NCI-H1048 (cell line): Measurements from ENCODE around the gene DPP3.
"Not testable (repeated sequence)": the region's sequence is repeated elsewhere in the genome, so short reads cannot be mapped to it uniquely, and the experiment has no call there.

Experiments used
- DNase-seq: peaks from one replicate; lab custom pipeline; 2025; lab: John Stamatoyannopoulos, UW

Gene DPP3

GRCh38 chr11:66532784-66533183 is 52.5 kb downstream of the DPP3 start:
- DNase-seq = no peak

- DNase-seq = no peak
Observed at GRCh38 chr11:66539170-66539869, 59.1 kb downstream of the DPP3 start.

- DNase-seq = no peak
Observed at GRCh38 chr11:66539870-66540213, 59.6 kb downstream of the DPP3 start.

GRCh38 chr11:66540598-66540997 is 60.4 kb downstream of the DPP3 start:
- not testable (repeated sequence) for DNase-seq

- no peak for DNase-seq
Observed at GRCh38 chr11:66541892-66542291, 61.7 kb downstream of the DPP3 start.

- DNase-seq = no peak
Observed at GRCh38 chr11:66542362-66542761, 62.1 kb downstream of the DPP3 start.

GRCh38 chr11:66543263-66544107 is 63.3 kb downstream of the DPP3 start:
- DNase-seq = no peak

GRCh38 chr11:66544952-66545351 is 64.7 kb downstream of the DPP3 start:
- not testable (repeated sequence) for DNase-seq

GRCh38 chr11:66545701-66546367 is 65.6 kb downstream of the DPP3 start, which contains the start of gene ZDHHC24:
ZDHHC24 (minus strand) TSS chr11:66546048; CDS start chr11:66546003, 45 bp downstream.
- peak; percentile 88 for DNase-seq

GRCh38 chr11:66546368-66546965 is 66.2 kb downstream of the DPP3 start, which contains the start of gene ACTN3:
ACTN3 (plus strand) TSS chr11:66546903; CDS start chr11:66546938, 35 bp downstream.
- DNase-seq = no peak

- DNase-seq = no peak
Observed at GRCh38 chr11:66546966-66547661, 66.9 kb downstream of the DPP3 start.

- no peak for DNase-seq
Observed at GRCh38 chr11:66547662-66548009, 67.4 kb downstream of the DPP3 start.

- no peak for DNase-seq
Observed at GRCh38 chr11:66548041-66548440, 67.8 kb downstream of the DPP3 start.

GRCh38 chr11:66548774-66549630 is 68.8 kb downstream of the DPP3 start:
- no peak for DNase-seq

- no peak for DNase-seq
Observed at GRCh38 chr11:66549696-66550095, 69.5 kb downstream of the DPP3 start.

GRCh38 chr11:66550887-66551286 is 70.7 kb downstream of the DPP3 start:
- no peak for DNase-seq

GRCh38 chr11:66554602-66555001 is 74.4 kb downstream of the DPP3 start:
- DNase-seq = no peak

GRCh38 chr11:66555416-66555815 is 75.2 kb downstream of the DPP3 start:
- no peak for DNase-seq

GRCh38 chr11:66556086-66556485 is 75.9 kb downstream of the DPP3 start:
- no peak for DNase-seq

GRCh38 chr11:66557733-66558326 is 77.6 kb downstream of the DPP3 start:
- DNase-seq = no peak
